Measurements from ENCODE around the gene SLC16A1.

GRCh38 chr1:112954017-112954650 lies 1.9 kb downstream of the SLC16A1 start:
- TF ChIP-seq CTCF (IDR thresholded peaks at IDR 0.05) (no peak), EP300 (IDR thresholded peaks at IDR 0.05) (no peak)

All from tibial nerve (tissue), 4 donors.